HL-60 (cell line): ENCODE data around the gene METTL25.

ENCODE experiments used
- DNase-seq, 2 experiments: peaks; one replicate each; pipeline ENCODE4 v3.0.0-alpha.2; 2010 to 2020; ENCODE audit warnings: low read depth in 1 of 2, low spot score in 1 of 2
- H3K27ac ChIP-seq: fragments of 250-450 bp; sonication (Bioruptor Pico); replicated peaks from 2 replicates; pipeline ENCODE4 v1.5.1; 2020; ENCODE audit warnings: mild to moderate bottlenecking, moderate library complexity
- H3K27me3 ChIP-seq: fragments of 250-450 bp; sonication (Bioruptor Pico); 2 replicates; pipeline ENCODE4 v1.5.1; 2021; ENCODE audit warnings: mild to moderate bottlenecking, moderate library complexity; ENCODE audit not compliant: insufficient read depth, poor library complexity, severe bottlenecking
- H3K4me3 ChIP-seq: replicated peaks from 2 replicates; pipeline ENCODE4 v1.5.1; 2011; ENCODE audit warnings: mild to moderate bottlenecking, control low read depth, low read length; ENCODE audit not compliant: insufficient read depth
- GABPA ChIP-seq: IDR thresholded peaks from 2 replicates; pipeline ENCODE4 v1.6.1; 2012; ENCODE audit warnings: low read depth
- POLR2AphosphoS5 ChIP-seq: IDR thresholded peaks from 2 replicates; pipeline ENCODE4 v1.6.1; 2012; ENCODE audit warnings: low read depth
- SPI1 ChIP-seq: IDR thresholded peaks from 2 replicates; pipeline ENCODE4 v1.6.1; 2012; ENCODE audit warnings: low read depth, mild to moderate bottlenecking, borderline replicate concordance
- TF ChIP-seq, protein P1 (sequence below): IDR thresholded peaks from one replicate; pipeline ENCODE4 v1.5.1; 2011; ENCODE audit warnings: low read length, control low read depth, inconsistent platforms; ENCODE audit not compliant: insufficient read depth
- TF ChIP-seq, protein P2 (sequence below): IDR thresholded peaks from 2 replicates; pipeline ENCODE4 v1.6.1; 2012; ENCODE audit warnings: low read depth; ENCODE audit not compliant: insufficient replicate concordance

METTL25 gene

DNA sequence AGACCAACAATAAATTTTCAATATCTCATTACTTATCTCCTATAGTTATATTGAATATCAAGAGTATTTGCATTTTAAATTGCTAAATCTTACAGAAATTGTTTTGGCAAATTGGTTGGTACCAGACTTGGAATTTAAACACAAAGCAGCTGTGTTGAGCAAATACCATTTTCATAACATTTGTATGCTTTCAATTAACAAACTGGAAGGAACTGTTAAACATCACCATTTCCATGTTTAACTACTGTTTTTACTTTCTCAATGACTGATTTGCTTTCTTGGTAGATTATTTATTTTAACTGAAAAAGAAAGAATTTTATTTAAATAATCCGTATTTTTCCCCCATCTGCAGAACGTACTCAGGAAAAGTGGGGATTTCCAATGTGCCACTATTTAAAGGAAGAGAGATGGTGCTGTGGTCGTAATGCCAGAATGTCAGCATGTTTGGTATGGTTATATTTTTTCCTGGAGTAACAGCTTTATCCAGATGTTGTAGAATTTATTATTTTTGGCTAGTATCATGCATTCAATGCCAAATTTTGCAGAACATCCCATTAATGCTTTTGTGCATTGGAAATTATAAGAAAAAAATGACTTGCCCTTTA, 72.3 kb downstream of the METTL25 start:
- H3K4me3 ChIP-seq = no peak overlapping the region
- H3K27me3 ChIP-seq = no peaks in the 10 kb centered on the region
- DNase-seq = no peak
- no peak overlapping the region for H3K27ac ChIP-seq
- TF ChIP-seq, protein P1, sequence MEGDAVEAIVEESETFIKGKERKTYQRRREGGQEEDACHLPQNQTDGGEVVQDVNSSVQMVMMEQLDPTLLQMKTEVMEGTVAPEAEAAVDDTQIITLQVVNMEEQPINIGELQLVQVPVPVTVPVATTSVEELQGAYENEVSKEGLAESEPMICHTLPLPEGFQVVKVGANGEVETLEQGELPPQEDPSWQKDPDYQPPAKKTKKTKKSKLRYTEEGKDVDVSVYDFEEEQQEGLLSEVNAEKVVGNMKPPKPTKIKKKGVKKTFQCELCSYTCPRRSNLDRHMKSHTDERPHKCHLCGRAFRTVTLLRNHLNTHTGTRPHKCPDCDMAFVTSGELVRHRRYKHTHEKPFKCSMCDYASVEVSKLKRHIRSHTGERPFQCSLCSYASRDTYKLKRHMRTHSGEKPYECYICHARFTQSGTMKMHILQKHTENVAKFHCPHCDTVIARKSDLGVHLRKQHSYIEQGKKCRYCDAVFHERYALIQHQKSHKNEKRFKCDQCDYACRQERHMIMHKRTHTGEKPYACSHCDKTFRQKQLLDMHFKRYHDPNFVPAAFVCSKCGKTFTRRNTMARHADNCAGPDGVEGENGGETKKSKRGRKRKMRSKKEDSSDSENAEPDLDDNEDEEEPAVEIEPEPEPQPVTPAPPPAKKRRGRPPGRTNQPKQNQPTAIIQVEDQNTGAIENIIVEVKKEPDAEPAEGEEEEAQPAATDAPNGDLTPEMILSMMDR = no peak
- TF ChIP-seq POLR2AphosphoS5 (no peak), SPI1 (no peak), GABPA (no peak)
- TF ChIP-seq, protein P2, sequence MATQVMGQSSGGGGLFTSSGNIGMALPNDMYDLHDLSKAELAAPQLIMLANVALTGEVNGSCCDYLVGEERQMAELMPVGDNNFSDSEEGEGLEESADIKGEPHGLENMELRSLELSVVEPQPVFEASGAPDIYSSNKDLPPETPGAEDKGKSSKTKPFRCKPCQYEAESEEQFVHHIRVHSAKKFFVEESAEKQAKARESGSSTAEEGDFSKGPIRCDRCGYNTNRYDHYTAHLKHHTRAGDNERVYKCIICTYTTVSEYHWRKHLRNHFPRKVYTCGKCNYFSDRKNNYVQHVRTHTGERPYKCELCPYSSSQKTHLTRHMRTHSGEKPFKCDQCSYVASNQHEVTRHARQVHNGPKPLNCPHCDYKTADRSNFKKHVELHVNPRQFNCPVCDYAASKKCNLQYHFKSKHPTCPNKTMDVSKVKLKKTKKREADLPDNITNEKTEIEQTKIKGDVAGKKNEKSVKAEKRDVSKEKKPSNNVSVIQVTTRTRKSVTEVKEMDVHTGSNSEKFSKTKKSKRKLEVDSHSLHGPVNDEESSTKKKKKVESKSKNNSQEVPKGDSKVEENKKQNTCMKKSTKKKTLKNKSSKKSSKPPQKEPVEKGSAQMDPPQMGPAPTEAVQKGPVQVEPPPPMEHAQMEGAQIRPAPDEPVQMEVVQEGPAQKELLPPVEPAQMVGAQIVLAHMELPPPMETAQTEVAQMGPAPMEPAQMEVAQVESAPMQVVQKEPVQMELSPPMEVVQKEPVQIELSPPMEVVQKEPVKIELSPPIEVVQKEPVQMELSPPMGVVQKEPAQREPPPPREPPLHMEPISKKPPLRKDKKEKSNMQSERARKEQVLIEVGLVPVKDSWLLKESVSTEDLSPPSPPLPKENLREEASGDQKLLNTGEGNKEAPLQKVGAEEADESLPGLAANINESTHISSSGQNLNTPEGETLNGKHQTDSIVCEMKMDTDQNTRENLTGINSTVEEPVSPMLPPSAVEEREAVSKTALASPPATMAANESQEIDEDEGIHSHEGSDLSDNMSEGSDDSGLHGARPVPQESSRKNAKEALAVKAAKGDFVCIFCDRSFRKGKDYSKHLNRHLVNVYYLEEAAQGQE = no peak

DNA sequence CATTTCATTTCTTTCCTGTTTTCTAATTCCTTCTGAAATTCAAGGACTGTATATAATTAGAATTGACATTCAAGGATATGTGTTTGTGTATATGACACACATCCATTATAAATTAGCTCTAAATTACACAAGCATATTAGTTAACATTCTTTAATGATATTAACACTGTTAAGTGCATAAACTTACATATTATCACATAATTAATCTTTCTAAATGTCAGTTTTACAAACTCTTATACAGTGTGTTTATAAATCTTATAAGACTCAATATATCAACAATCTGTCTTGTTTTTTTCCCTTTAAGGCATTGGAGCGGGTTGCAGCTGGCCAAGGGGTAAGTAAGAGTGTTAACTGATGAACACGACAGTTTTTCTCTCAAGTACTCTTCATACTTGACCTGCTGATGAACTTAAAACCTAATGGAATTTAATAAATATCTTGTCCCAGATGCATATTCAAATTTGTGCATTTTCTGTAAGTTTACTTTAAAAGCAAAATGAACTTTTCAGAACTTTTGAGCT, 76.1 kb downstream of the METTL25 start:
- DNase-seq = no peak
- Histone ChIP-seq H3K4me3 (no peak overlapping the region), H3K27ac (no peak overlapping the region), H3K27me3 (no peaks in the 10 kb centered on the region)
- TF ChIP-seq GABPA = no peak
- TF ChIP-seq SPI1 = no peak
- TF ChIP-seq, protein P1 = no peak

DNA sequence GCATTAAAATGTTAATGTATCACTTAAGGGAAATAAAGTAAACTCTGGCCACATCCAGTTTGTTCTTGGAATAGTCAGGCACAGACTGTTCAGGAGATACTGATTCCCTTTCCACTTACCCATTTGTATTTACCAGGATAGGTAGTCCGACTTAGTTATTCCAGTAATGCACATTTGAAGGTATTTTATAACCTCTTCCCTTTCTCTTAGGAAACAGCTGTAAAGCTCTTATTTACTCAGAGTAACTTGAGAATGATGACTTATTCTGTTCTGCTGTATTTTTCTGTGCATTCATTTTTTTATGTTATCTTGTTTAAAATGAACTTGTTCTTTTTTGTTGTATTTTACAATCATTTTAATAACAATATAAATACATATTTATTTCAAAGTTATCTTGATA, 78.0 kb downstream of the METTL25 start:
- Histone ChIP-seq H3K4me3 (no peak overlapping the region), H3K27ac (no peak overlapping the region), H3K27me3 (no peaks in the 10 kb centered on the region)
- no peak for DNase-seq
- TF ChIP-seq POLR2AphosphoS5 (no peak), SPI1 (no peak), GABPA (no peak)
- TF ChIP-seq, protein P1 = no peak
- TF ChIP-seq, protein P2 = no peak

DNA sequence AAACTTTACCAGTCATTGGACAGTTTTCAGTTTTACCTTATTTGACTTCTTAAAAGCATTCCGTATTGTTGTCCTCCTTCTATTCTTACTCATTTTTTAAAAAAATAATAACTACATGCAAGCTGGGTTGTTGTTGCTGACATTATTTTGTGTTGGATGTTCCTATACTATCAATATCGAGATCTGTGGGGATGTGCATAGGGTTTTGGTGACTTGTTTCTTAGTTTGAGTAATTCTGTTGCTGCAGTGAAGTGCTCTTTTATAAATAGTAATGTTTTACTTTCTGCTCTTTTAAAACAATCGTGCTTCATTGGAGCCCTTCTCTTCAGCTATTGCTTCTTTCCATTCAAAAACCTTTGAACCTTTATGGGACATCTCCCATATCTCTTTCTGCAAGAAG, 79.4 kb downstream of the METTL25 start:
- no peak overlapping the region for H3K27ac ChIP-seq
- H3K27me3 ChIP-seq = no peaks in the 10 kb centered on the region
- DNase-seq = no peak
- H3K4me3 ChIP-seq = no peak overlapping the region
- TF ChIP-seq POLR2AphosphoS5 (no peak), GABPA (no peak)
- TF ChIP-seq, protein P1 = no peak
